Loucy (cell line): ENCODE measurements around the gene IL13RA1.

ENCODE experiments used
- H2AFZ ChIP-seq: fragments of 200-600 bp; sonication (generic); 2 replicates; pipeline ENCODE4 v1.6.0; 2016; ENCODE audit warnings: antibody characterized with exemption, mild to moderate bottlenecking, low read length, moderate library complexity
- H3F3A ChIP-seq: fragments of 200-600 bp; 2 replicates; pipeline ENCODE4 v1.6.0; 2016; ENCODE audit warnings: antibody characterized with exemption, low read depth, mild to moderate bottlenecking
- H3K27me3 ChIP-seq: fragments of 200-600 bp; sonication (generic); 2 replicates; pipeline ENCODE4 v1.6.1; 2014; ENCODE audit warnings: low read length, mild to moderate bottlenecking; ENCODE audit not compliant: insufficient read depth, poor library complexity, severe bottlenecking
- H3K36me3 ChIP-seq: fragments of 200-600 bp; sonication (generic); 2 replicates; pipeline ENCODE4 v1.6.1; 2016; ENCODE audit warnings: low read length; ENCODE audit not compliant: insufficient read depth
- H3K4me1 ChIP-seq: fragments of 200-600 bp; sonication (generic); 2 replicates; pipeline ENCODE4 v1.5.1; 2014; ENCODE audit warnings: low read length, mild to moderate bottlenecking; ENCODE audit not compliant: insufficient read depth, poor library complexity, severe bottlenecking
- H3K4me2 ChIP-seq: fragments of 200-600 bp; sonication (generic); 2 replicates; pipeline ENCODE4 v1.6.0; 2014; ENCODE audit warnings: antibody characterized with exemption, low read length, low read depth, mild to moderate bottlenecking; ENCODE audit not compliant: poor library complexity, severe bottlenecking
- H3K4me3 ChIP-seq: fragments of 200-600 bp; sonication (generic); 2 replicates; pipeline ENCODE4 v1.5.1; 2014; ENCODE audit warnings: low read length, mild to moderate bottlenecking, mixed read lengths; ENCODE audit not compliant: poor library complexity, severe bottlenecking
- H3K79me2 ChIP-seq: fragments of 200-600 bp; sonication (generic); 2 replicates; pipeline ENCODE4 v1.6.1; 2014; ENCODE audit warnings: low read length; ENCODE audit not compliant: insufficient read depth
- H3K9ac ChIP-seq: fragments of 200-600 bp; sonication (generic); 2 replicates; pipeline ENCODE4 v1.6.0; 2014; ENCODE audit warnings: mild to moderate bottlenecking, low read depth, low read length, moderate library complexity; ENCODE audit not compliant: poor library complexity, severe bottlenecking
- H3K9me2 ChIP-seq: fragments of 200-600 bp; sonication (generic); replicated peaks from 2 replicates; pipeline ENCODE4 v1.6.1; 2016; ENCODE audit warnings: low read depth, low read length, mixed read lengths
- H3K9me3 ChIP-seq: fragments of 200-600 bp; sonication (generic); 2 replicates; pipeline ENCODE4 v1.6.1; 2014; ENCODE audit warnings: mild to moderate bottlenecking, antibody characterized with exemption, low read length, low read depth; ENCODE audit not compliant: insufficient read depth
- H4K20me1 ChIP-seq: fragments of 200-600 bp; sonication (generic); 2 replicates; pipeline ENCODE4 v1.6.0; 2014; ENCODE audit warnings: antibody characterized with exemption, low read length, mild to moderate bottlenecking; ENCODE audit not compliant: insufficient read depth, poor library complexity, severe bottlenecking
- EZH2phosphoT487 ChIP-seq: fragments of 200-600 bp; IDR thresholded peaks from 2 replicates; pipeline ENCODE4 v1.6.1; 2018; ENCODE audit warnings: antibody characterized with exemption, mild to moderate bottlenecking, moderate library complexity, borderline replicate concordance
- TF ChIP-seq, protein P1 (sequence below): fragments of 200-600 bp; sonication (generic); conservative IDR thresholded peaks from 2 replicates; pipeline ENCODE4 v1.5.1; 2014; ENCODE audit warnings: mild to moderate bottlenecking, antibody characterized with exemption, low read length

IL13RA1 gene

DNA sequence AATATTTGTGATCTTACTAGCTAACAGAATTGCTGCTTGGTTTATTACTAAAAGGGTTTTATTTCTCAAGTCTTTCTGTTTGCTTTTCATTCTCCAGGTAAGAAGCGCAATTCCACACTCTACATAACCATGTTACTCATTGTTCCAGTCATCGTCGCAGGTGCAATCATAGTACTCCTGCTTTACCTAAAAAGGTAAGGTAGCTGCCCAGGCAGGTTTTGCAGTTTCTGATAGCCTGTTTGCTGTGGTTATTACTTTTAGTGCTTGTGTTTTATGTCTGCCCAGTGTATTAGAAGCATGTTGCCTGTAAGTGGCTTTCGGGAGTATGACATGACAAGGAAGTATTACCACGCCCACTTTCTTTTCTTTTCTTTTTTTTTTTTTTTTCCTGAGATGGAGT, 46.4 kb downstream of the IL13RA1 start:
- H3F3A ChIP-seq, result no peaks in the 10 kb centered on the region
- no peak overlapping the region for H2AFZ ChIP-seq
- H4K20me1 ChIP-seq, result no peaks in the 10 kb centered on the region
- H3K9ac ChIP-seq, result no peak overlapping the region
- H3K4me1 ChIP-seq, result no peaks in the 10 kb centered on the region
- H3K27me3 ChIP-seq, result no peaks in the 10 kb centered on the region
- H3K36me3 ChIP-seq, result no peaks in the 10 kb centered on the region
- no peak overlapping the region for H3K4me3 ChIP-seq
- no peaks in the 10 kb centered on the region for H3K79me2 ChIP-seq
- TF ChIP-seq, protein P1, sequence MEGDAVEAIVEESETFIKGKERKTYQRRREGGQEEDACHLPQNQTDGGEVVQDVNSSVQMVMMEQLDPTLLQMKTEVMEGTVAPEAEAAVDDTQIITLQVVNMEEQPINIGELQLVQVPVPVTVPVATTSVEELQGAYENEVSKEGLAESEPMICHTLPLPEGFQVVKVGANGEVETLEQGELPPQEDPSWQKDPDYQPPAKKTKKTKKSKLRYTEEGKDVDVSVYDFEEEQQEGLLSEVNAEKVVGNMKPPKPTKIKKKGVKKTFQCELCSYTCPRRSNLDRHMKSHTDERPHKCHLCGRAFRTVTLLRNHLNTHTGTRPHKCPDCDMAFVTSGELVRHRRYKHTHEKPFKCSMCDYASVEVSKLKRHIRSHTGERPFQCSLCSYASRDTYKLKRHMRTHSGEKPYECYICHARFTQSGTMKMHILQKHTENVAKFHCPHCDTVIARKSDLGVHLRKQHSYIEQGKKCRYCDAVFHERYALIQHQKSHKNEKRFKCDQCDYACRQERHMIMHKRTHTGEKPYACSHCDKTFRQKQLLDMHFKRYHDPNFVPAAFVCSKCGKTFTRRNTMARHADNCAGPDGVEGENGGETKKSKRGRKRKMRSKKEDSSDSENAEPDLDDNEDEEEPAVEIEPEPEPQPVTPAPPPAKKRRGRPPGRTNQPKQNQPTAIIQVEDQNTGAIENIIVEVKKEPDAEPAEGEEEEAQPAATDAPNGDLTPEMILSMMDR, result no peak
- no peak for TF ChIP-seq EZH2phosphoT487
- no peaks in the 10 kb centered on the region for H3K9me2 ChIP-seq
- H3K4me2 ChIP-seq, result no peak overlapping the region
- H3K9me3 ChIP-seq, result no peaks in the 10 kb centered on the region

DNA sequence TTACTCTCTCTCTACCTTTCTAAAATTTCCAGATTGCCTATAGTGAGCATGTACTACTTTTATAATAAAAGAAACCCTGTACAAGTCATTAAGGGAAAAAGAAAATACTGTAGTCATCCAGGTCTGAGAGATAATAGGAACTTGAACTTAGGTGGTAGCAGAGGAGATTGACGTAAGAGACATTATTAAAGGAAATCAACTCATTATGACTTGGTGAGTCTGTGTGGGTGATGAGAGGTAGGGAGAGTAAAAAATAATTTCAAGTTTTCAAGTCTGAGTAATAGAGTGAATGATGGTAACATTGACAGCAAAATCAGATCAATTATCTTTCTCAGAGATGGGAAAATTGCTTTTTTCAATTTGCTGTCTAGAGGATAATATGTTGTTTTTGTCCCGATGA, 52.2 kb downstream of the IL13RA1 start:
- Histone ChIP-seq H3K36me3 (no peaks in the 10 kb centered on the region), H4K20me1 (no peaks in the 10 kb centered on the region), H3K4me2 (no peak overlapping the region), H3K27me3 (no peaks in the 10 kb centered on the region), H3K9me3 (no peaks in the 10 kb centered on the region), H3K9me2 (no peaks in the 10 kb centered on the region), H3K4me3 (no peak overlapping the region), H3K9ac (no peak overlapping the region), H3K79me2 (no peaks in the 10 kb centered on the region), H3F3A (no peaks in the 10 kb centered on the region), H3K4me1 (no peaks in the 10 kb centered on the region), H2AFZ (no peak overlapping the region)
- TF ChIP-seq, protein P1, result no peak
- no peak for TF ChIP-seq EZH2phosphoT487

DNA sequence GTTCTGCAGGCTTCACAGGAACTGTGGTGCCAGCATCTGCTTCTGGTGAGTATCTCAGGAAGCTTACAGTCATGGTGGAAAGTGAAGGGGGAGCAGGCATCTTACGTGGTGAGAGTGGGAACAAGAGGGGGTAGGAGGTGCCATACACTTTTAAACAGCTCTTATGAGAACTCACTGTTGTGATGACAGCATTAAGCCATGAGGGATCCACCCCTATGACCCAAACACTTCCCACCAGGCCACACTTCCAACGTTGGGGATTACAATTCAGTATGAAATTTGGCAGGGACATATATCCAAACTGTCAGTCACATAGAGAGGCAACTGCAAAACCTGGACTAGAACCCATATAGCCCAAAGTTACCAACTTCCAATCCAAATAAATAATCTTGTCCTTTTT, 53.1 kb downstream of the IL13RA1 start:
- Histone ChIP-seq H3K9me3 (no peaks in the 10 kb centered on the region), H3K9me2 (no peaks in the 10 kb centered on the region), H3K79me2 (no peaks in the 10 kb centered on the region), H2AFZ (no peak overlapping the region), H3K9ac (no peak overlapping the region), H3K4me3 (no peak overlapping the region), H3K36me3 (no peaks in the 10 kb centered on the region), H3K4me1 (no peaks in the 10 kb centered on the region), H3K4me2 (no peak overlapping the region), H3F3A (no peaks in the 10 kb centered on the region), H4K20me1 (no peaks in the 10 kb centered on the region), H3K27me3 (no peaks in the 10 kb centered on the region)
- TF ChIP-seq EZH2phosphoT487, result no peak
- TF ChIP-seq, protein P1, result no peak
